Natural killer cell treated with Interleukin-12 subunit alpha and Interleukin-12 subunit beta and Interleukin-15 and Interleukin-18, amount 100 ng/mL, for 72 hours (primary cell): Measurements from ENCODE around the gene MAML3. TPM values are rescaled to one million over a fixed set of nuclear protein-coding genes. Genes with fewer than 3 reads are reported as not detected.
A peak's percentile ranks its signal among the peaks of the same experiment; 100 is the strongest.

ENCODE experiments used
- ATAC-seq, 2 donors: fragments of 150-1000 bp; cut with Tn5 transposase in 1 of 2; sonication (Bioruptor Pico), chemical (Tn5 transposase) in 1 of 2; 2 replicates each; pipeline ENCODE4 v1.10.0; 2021
- DNase-seq: peaks from one replicate; pipeline ENCODE4 v3.0.0; 2022; ENCODE audit warnings: low spot score
- H3K27ac Mint-ChIP-seq, 2 donors: 1 replicate in 1 of 2; 2 replicates in 1 of 2; pipeline ENCODE4 v1.8.0; 2022; ENCODE audit warnings: mixed read lengths in 2 of 2, mild to moderate bottlenecking in 1 of 2, moderate library complexity in 1 of 2
- H3K27me3 Mint-ChIP-seq, 2 donors: 1 replicate in 1 of 2; 2 replicates in 1 of 2; pipeline ENCODE4 v1.8.0; 2022; ENCODE audit warnings: mixed read lengths in 2 of 2
- H3K36me3 Mint-ChIP-seq: one replicate; pipeline ENCODE4 v1.8.0; 2022; ENCODE audit warnings: mixed read lengths
- H3K4me1 Mint-ChIP-seq, 2 donors: 1 replicate in 1 of 2; 2 replicates in 1 of 2; pipeline ENCODE4 v1.8.0; 2022; ENCODE audit warnings: low read depth in 2 of 2, mixed read lengths in 2 of 2, mild to moderate bottlenecking in 1 of 2
- H3K4me3 Mint-ChIP-seq: one replicate; pipeline ENCODE4 v1.8.0; 2022; ENCODE audit warnings: mixed read lengths
- H3K9me3 Mint-ChIP-seq: 2 replicates; pipeline ENCODE4 v1.8.0; 2022; ENCODE audit warnings: mixed read lengths
- total RNA-seq, 2 donors: library from RNA; stranded (reverse); gene quantifications; one replicate each; pipeline ENCODE4 v1.2.3, GENCODE V29; 2022

Gene MAML3
- total RNA-seq, 2 donors from 2014 or later = 0.40 to 1.3 TPM

DNA sequence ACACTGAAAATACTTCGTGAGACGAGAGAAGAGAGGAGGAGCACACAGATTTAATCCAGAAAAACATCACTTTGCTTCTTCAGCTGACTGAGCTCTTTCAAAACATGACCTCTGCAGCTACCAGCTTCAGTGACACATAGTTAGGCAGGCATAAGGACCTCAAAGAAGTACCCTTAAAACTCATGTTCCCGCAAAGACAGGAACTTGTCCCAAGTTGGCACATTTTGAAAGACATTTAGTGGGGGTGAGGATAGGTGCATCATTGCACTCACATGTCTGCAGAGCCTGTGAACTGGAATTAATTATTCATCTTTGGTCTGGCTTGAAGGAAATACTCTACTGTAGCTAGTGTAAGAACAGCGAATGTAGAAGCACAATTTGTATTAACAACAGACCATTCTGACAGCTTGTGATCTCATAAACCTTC lies 266.6 kb downstream of the MAML3 start:
- Mint-ChIP-seq H3K36me3 (no peaks in the 10 kb centered on the region), H3K27me3 (peaks cover 8 to 9% of the 10 kb centered on the region in 2 donors), H3K9me3 (no peaks in the 10 kb centered on the region), H3K27ac (no peak overlapping the region), H3K4me3 (no peak overlapping the region), H3K4me1 (peaks cover 0 to 15% of the 10 kb centered on the region in 2 donors)
- no peak for DNase-seq
- no peak for ATAC-seq

DNA sequence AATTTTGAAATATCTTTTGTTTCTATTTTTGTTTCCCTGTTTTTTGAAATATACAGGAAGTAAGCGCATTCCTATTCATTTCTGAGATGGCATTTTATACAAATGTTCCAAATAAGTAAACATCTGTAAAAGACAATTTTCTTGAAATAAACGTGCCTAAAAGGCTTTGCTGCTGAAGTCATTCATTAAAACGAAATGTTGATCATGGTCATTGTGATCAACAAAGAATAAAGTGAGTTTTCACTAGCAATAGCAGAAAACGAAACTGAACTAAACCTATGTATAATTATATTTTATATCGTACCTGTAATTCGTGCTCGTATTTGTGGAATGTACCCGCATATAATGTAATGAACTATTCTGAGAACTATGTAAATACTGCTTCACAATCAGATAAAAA lies 267.2 kb downstream of the MAML3 start:
- DNase-seq (no peak), ATAC-seq (no peak)
- H3K4me3 Mint-ChIP-seq = no peak overlapping the region
- H3K27ac Mint-ChIP-seq = no peak overlapping the region
- H3K27me3 Mint-ChIP-seq = peaks cover 8 to 9% of the 10 kb centered on the region in 2 donors
- H3K36me3 Mint-ChIP-seq = no peaks in the 10 kb centered on the region
- no peaks in the 10 kb centered on the region for H3K9me3 Mint-ChIP-seq
- peaks cover 0 to 15% of the 10 kb centered on the region in 2 donors for H3K4me1 Mint-ChIP-seq

DNA sequence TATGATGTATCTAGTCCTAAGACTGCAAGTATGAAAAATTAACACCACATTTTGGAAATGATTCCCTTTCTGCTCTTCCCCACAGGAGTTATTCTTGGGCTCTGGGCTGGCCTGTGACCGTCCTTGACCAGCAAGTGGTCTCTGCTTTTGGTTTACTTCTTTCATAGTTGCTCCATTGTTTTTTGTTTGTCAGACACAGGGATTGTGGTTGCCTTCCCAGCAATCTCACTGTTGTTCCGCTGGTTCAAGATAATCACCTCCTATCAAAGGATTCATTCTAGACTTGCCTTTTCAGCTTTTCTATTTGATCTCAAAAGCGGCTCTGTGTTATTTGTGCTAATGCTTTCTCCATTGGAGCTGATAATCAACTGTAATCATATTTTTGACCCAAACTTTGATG lies 269.5 kb downstream of the MAML3 start:
- no peak for DNase-seq
- peaks cover 7 to 20% of the 10 kb centered on the region in 2 donors for H3K27me3 Mint-ChIP-seq
- H3K4me3 Mint-ChIP-seq = no peak overlapping the region
- H3K4me1 Mint-ChIP-seq = peaks cover 0 to 10% of the 10 kb centered on the region in 2 donors
- peak overlapping the region in 1 of 2 donors; percentile 7 for H3K27ac Mint-ChIP-seq
- ATAC-seq = no peak
- H3K36me3 Mint-ChIP-seq = no peaks in the 10 kb centered on the region
- H3K9me3 Mint-ChIP-seq = no peaks in the 10 kb centered on the region

DNA sequence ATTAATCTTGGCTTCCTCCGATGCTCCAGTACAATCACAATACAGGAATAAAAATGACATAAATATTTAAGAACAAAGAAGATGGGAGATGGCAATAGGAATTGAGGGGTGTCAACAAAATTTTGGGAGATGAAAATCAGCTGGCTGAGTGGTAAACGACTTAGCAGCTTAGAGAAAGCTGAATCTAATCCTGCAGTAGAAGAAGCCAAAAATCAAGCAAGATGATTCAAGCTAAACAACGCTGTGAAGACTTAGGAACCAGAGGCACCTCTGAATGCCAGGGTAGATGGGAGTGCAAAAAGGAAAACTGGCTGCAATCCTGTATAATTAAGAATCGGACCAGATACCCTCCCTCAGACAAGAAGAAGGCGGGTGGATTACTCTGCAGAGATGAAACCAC lies 273.1 kb downstream of the MAML3 start:
- no peak for ATAC-seq
- Mint-ChIP-seq H3K36me3 (no peaks in the 10 kb centered on the region), H3K4me3 (no peak overlapping the region), H3K4me1 (peaks cover 16% of the 10 kb centered on the region in 2 donors), H3K9me3 (no peaks in the 10 kb centered on the region), H3K27me3 (peaks cover 5 to 20% of the 10 kb centered on the region in 2 donors), H3K27ac (peak overlapping the region in 1 of 2 donors; percentile 69)
- no peak for DNase-seq

DNA sequence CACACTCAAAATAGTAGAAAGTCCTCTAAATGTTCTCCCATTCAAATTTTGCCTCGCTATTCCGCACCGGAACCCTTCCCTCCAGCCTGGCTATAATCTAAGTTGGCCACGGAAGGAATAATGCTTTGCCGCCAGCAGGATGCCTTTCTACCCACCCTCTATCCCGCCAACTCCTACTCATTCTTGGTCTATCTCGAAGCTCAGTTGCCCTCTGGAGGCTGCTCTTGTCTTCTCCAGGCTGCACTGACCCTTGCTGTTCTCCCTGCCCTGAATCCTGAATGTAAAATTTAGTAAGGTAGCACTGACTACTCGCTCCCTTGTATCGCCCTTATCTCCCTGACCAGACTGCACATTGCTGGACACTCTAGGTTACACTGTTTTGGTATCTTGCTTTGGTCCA lies 275.9 kb downstream of the MAML3 start:
- Mint-ChIP-seq H3K4me3 (no peak overlapping the region), H3K27ac (peak overlapping the region in 1 of 2 donors; percentile 15), H3K27me3 (peaks cover 3 to 17% of the 10 kb centered on the region in 2 donors), H3K36me3 (peaks cover 5% of the 10 kb centered on the region), H3K9me3 (no peaks in the 10 kb centered on the region), H3K4me1 (peaks cover 24 to 30% of the 10 kb centered on the region in 2 donors)
- no peak for ATAC-seq
- DNase-seq = no peak

DNA sequence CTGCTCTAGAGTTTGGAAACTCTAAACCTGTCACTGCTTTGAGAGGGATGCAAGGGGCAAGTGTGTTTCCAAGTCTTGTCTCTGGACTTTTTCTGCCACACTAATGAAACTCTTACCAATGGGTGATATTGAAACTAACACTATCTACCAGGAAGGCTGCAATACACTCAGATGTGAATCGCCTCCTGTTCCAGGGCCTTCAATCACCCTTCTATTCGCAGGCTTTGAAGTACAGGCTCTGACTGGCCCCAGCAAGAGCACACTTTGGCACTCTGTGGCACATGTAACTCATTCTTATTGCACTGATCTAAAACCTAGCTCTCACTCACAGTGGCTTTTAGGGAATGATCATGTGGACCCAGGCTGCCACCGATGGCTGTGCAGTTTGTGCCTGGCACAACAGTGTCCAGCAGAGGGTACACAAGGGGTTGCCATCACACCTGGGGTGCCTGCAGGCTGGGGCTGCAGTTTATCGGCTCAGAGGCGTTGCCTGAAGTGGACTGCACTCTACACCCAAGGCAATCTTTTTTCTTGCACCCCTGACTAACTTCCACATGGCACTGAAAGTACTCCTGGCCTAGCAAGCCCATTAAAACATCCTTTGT lies 277.5 kb downstream of the MAML3 start:
- no peaks in the 10 kb centered on the region for H3K9me3 Mint-ChIP-seq
- ATAC-seq (peak; percentile 85 to 90), DNase-seq (peak; percentile 66)
- H3K27ac Mint-ChIP-seq = peak overlapping the region in 1 of 2 donors; percentile 87
- H3K4me1 Mint-ChIP-seq = peaks cover 34 to 38% of the 10 kb centered on the region in 2 donors
- H3K36me3 Mint-ChIP-seq = peaks cover 5% of the 10 kb centered on the region
- peak overlapping the region; percentile 38 for H3K4me3 Mint-ChIP-seq
- H3K27me3 Mint-ChIP-seq = peaks cover under 1 to 18% of the 10 kb centered on the region in 2 donors

DNA sequence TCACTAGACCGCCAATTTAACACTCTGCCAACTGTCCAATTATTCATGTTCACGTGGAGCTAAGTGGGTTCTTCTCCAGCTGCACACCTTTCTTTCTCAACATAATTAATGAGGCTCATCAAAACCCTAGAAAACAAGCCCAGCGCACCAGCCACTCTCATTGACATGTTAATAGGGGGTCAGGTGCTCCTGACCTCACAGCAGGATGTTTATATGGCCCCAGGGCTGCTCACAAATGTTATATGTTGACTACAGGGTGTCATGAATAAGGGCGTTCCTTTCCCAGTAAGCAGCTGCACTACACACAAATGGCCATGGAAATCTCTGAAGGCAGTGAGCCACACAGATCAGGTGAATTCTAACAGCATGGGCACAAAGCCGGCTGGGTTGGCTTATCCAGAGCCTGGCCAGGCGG lies 278.6 kb downstream of the MAML3 start:
- DNase-seq = no peak
- no peak for ATAC-seq
- Mint-ChIP-seq H3K36me3 (peaks cover 5% of the 10 kb centered on the region), H3K4me3 (no peak overlapping the region), H3K9me3 (no peaks in the 10 kb centered on the region), H3K27me3 (peaks cover 4 to 8% of the 10 kb centered on the region in 2 donors), H3K4me1 (peaks cover 37 to 39% of the 10 kb centered on the region in 2 donors), H3K27ac (no peak overlapping the region)

DNA sequence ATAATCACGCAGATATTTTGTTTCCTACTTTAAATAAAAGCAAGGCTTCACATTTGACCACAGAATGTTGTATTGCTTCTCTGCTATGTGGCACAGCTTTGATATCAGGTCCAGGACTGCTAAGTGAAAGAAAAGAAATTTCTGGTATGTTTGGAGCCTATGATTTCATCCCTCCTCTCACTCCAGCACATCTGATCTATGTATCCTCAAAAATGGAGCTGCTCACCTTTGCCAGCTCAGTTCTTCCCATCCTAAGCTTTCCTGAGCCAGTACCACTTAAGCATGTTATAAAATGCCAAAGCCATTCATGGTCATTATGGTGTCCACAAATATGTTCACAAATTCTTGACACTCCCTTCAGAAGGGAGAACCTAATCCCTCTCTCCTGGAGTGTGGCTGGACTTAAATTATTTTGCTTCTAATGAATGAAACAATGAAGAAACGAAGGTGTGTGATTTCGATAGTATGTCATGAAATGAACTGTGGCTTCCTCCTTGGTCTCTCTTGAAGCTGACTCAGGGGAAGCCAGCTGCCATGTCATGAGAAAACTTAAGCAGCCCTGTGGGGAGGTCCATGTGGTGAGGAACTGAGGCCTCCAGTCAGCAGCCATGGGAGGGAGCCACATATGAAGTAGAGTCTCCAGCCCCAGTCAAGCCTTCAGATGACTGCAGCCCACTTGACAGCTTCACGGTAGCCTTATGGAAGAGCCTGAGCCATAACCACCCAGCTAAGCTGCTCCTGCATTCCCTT lies 280.7 kb downstream of the MAML3 start:
- H3K27ac Mint-ChIP-seq = peak overlapping the region; percentile 61 to 63

DNA sequence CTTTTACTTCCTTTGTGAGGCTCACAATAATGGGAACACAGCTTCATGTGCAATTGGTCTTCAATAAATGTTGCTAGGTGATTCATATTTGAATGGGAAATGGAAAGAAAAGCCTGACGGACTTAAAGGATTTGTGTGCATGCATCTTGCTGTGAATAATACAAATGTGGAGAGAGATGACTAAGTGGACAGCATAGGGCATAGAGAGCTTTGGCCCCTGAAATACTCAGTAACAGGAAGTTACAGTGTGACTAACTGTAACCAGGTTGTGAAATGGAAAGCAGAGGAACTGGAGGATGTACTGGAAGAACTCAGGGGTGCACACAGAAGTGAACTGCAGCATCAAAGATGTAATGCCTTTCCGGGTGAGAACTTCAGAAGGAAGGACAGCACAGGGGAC lies 281.7 kb downstream of the MAML3 start:
- Mint-ChIP-seq H3K27me3 (peaks cover 4 to 7% of the 10 kb centered on the region in 2 donors), H3K4me1 (peaks cover 31 to 34% of the 10 kb centered on the region in 2 donors), H3K36me3 (peaks cover 5% of the 10 kb centered on the region), H3K9me3 (no peaks in the 10 kb centered on the region), H3K4me3 (peak overlapping the region; percentile 85), H3K27ac (peak overlapping the region; percentile 64 to 65)
- DNase-seq (no peak), ATAC-seq (peak; percentile 88 to 89)

More for the DNA sequence above, 280.7 kb downstream of the MAML3 start:
- peak overlapping the region; percentile 52 for H3K4me3 Mint-ChIP-seq
- H3K9me3 Mint-ChIP-seq = no peaks in the 10 kb centered on the region
- DNase-seq (no peak), ATAC-seq (peak; percentile 53 to 76)
- peaks cover 4 to 7% of the 10 kb centered on the region in 2 donors for H3K27me3 Mint-ChIP-seq
- H3K4me1 Mint-ChIP-seq = peaks cover 36 to 39% of the 10 kb centered on the region in 2 donors
- H3K36me3 Mint-ChIP-seq = peaks cover 5% of the 10 kb centered on the region

DNA sequence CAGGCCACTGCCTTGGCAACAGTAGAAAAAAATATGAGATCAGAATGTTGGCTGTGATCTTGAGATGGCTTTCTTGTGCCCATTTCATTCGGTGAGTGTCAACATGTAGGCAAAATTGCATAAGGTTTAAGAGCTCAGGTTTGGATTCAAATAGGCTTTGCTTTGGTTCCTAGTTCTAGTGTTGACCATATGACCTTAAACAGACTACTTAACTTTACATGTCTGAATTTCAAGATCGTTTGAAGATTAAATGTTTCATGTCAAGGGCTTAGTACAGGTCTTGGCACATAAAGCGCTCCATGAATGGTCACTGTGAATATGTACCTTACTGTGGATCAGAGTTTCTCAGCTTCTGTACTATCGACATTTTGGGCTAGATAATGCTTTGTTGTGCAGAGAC lies 284.2 kb downstream of the MAML3 start:
- Mint-ChIP-seq H3K36me3 (peaks cover 5% of the 10 kb centered on the region), H3K4me3 (no peak overlapping the region), H3K27ac (no peak overlapping the region), H3K27me3 (peaks cover 4 to 7% of the 10 kb centered on the region in 2 donors), H3K4me1 (peaks cover 18 to 21% of the 10 kb centered on the region in 2 donors), H3K9me3 (no peaks in the 10 kb centered on the region)
- ATAC-seq (no peak), DNase-seq (no peak)

DNA sequence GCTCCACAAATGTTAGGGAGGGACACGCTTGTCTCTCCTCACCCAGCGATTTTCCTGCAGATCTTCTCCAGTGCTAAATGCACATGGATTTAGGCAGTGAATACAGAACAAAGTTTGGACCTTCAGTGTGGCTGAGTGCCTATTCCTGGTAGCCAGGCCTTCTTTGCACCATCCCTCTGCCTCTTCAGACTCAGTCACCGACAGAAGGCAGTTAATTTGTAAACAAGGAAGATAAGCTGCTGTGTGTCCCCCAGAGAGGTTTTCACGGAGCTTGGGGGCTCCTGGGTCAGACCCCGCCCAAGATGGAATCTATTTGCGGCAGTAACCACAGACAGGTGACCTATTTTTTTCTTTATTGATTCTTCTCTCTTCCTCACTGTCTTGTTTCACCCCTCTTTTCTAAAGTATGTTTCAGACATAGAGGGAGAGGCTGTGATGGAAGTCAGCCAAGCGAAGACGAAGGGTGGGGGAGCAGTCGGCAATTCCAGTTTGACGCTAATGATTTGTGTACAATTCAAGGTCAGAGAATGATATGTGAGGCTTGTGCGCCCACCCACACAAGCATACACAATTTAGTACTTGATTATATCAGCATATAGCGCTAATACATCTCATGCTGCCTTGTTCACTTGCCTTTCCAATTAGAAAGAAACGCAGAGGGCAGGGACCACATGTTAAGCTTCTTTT lies 287.6 kb downstream of the MAML3 start:
- Mint-ChIP-seq H3K9me3 (no peaks in the 10 kb centered on the region), H3K4me1 (peaks cover 2 to 3% of the 10 kb centered on the region in 2 donors), H3K4me3 (no peak overlapping the region), H3K27me3 (peaks cover 4 to 6% of the 10 kb centered on the region in 2 donors), H3K36me3 (no peaks in the 10 kb centered on the region), H3K27ac (no peak overlapping the region)
- no peak for DNase-seq
- no peak for ATAC-seq

DNA sequence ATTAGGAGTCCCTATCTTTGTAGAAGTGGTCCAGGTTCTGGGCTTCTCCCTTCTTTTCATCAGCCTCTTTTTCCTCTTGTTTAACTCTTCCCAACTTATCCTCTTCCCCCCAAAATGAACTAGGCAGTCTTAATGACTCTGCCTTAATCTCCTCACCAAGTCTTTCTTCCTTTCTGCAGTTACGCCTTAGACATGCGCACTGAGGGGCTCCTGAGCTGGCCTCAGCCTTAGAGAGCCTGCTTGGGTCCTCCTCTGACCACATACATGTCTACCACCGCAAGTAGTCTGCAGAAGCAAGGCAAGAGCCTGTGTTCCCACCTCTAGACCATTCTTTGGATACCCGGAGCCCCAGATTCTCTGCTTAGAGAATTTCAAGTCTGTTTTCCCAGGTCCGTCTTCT lies 288.4 kb downstream of the MAML3 start:
- Mint-ChIP-seq H3K4me3 (no peak overlapping the region), H3K36me3 (no peaks in the 10 kb centered on the region), H3K27me3 (peaks cover 1 to 7% of the 10 kb centered on the region in 2 donors), H3K4me1 (peaks cover 0 to 7% of the 10 kb centered on the region in 2 donors), H3K9me3 (no peaks in the 10 kb centered on the region), H3K27ac (no peak overlapping the region)
- no peak for DNase-seq
- no peak for ATAC-seq

DNA sequence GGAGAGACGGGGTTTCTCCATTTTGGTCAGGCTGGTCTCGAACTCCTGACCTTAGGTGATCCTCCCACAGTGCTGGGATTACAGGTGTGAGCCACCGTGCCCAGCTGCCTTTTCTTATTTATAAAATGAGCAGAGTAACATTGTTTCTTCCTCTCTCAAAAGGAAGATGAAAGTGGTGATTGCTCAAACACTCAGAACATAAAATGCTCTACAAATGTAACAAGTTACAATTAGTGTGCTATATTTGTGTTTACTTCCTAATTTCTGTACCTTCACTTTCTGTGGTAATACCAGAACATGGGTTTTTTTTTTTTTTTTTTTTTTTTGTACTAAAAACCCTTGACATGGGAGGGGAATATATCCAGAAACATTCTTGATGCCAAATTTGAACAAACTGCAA lies 290.5 kb downstream of the MAML3 start:
- Mint-ChIP-seq H3K36me3 (no peaks in the 10 kb centered on the region), H3K9me3 (no peaks in the 10 kb centered on the region), H3K4me1 (peaks cover 5 to 14% of the 10 kb centered on the region in 2 donors), H3K27me3 (peaks cover 0 to 11% of the 10 kb centered on the region in 2 donors), H3K27ac (no peak overlapping the region), H3K4me3 (no peak overlapping the region)
- DNase-seq (no peak), ATAC-seq (no peak)

DNA sequence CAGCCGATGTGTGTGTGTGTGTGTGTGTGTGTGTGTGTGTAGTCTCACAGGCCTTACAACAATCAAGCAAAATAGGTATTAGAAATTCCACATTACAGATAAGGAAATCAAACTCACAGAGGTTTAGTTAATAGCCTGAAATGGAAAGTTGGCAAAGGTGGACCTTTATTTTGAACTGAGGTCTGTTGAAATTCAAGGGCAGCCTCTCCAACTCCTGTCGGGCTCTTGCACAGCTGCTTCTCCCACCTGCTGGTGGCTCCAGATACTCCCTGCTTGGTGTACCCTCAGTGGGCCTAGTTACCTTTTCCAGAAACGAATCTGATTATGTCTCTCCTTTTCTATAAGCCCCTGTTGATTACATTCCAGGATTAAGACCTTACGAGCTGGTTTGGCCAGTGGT lies 292.5 kb downstream of the MAML3 start:
- DNase-seq (no peak), ATAC-seq (no peak)
- peaks cover 0 to 11% of the 10 kb centered on the region in 2 donors for H3K27me3 Mint-ChIP-seq
- H3K4me3 Mint-ChIP-seq = peak overlapping the region; percentile 1
- H3K9me3 Mint-ChIP-seq = no peaks in the 10 kb centered on the region
- no peak overlapping the region for H3K27ac Mint-ChIP-seq
- H3K4me1 Mint-ChIP-seq = peaks cover 20 to 34% of the 10 kb centered on the region in 2 donors
- no peaks in the 10 kb centered on the region for H3K36me3 Mint-ChIP-seq
